ENCODE results near the gene IGFBPL1. TPM values are rescaled to one million over a fixed set of nuclear protein-coding genes. Genes with fewer than 3 reads are reported as not detected.
"Not testable (repeated sequence)": the region's sequence is repeated elsewhere in the genome, so short reads cannot be mapped to it uniquely, and the experiment has no call there.

The IGFBPL1 gene
- total RNA-seq, 1 experiment from 2014 or later: 37.9 TPM

GRCh38 chr9:38401994-38402393 lies 22.3 kb downstream of the IGFBPL1 start:
- no peak for DNase-seq
- H3K27me3 ChIP-seq (ENCODE audit: insufficient read depth, low read length): no peaks in the 10 kb centered on the region
- H3K4me2 ChIP-seq (ENCODE audit: insufficient read depth, insufficient read length, low read length): no peak overlapping the region
- H2BK15ac ChIP-seq (ENCODE audit: low read depth, low read length): no peak overlapping the region
- H3K79me1 ChIP-seq (ENCODE audit: insufficient read depth, low read depth, low read length, poor library complexity, severe bottlenecking): no peaks in the 10 kb centered on the region
- H4K20me1 ChIP-seq (ENCODE audit: control insufficient read depth, insufficient read depth, insufficient read length): no peaks in the 10 kb centered on the region
- no peak overlapping the region for H2AFZ ChIP-seq (ENCODE audit: low read length)
- Mint-ChIP-seq H3K27me3 (ENCODE audit: low read depth) (peaks cover 8% of the 10 kb centered on the region), H3K27ac (no peak overlapping the region), H3K4me3 (no peak overlapping the region), H3K4me1 (peaks cover 14 to 18% of the 10 kb centered on the region in 2 experiments), H3K9me3 (no peaks in the 10 kb centered on the region; a peak in 1 of 5 replicates), H3K36me3 (ENCODE audit: insufficient read depth in 1 of 3, low read depth in 3 of 3) (peaks cover 14 to 24% (median 24%) of the 10 kb centered on the region in 3 experiments; a peak in 6 of 7 replicates)
- no peak overlapping the region for H3T11ph ChIP-seq (ENCODE audit: low read length)
- no peak overlapping the region for H2AK5ac ChIP-seq (ENCODE audit: insufficient read length, low read length)
- no peak overlapping the region for H3K23ac ChIP-seq (ENCODE audit: insufficient read length, low read depth, low read length)
- no peak overlapping the region for H4K91ac ChIP-seq (ENCODE audit: insufficient read length, low read depth, low read length)
- WGBS (ENCODE audit: extremely low coverage, insufficient read length, low lambda C conversion rate): no CpG with 5 or more reads among the region's 6 CpGs
- H2BK5ac ChIP-seq (ENCODE audit: insufficient read length, low read length): no peak overlapping the region
- no peak overlapping the region for H3K14ac ChIP-seq (ENCODE audit: insufficient read depth, low read length)
- H3K23me2 ChIP-seq (ENCODE audit: insufficient read length, low read depth, low read length, poor library complexity, severe bottlenecking): no peaks in the 10 kb centered on the region
- H3K4me1 ChIP-seq (ENCODE audit: insufficient read depth, low read length): no peaks in the 10 kb centered on the region
- no peak overlapping the region for H2BK20ac ChIP-seq (ENCODE audit: low read depth, low read length, poor library complexity, severe bottlenecking)
- H3K9me3 ChIP-seq (ENCODE audit: control insufficient read depth, low read depth, low read length): no peaks in the 10 kb centered on the region
- no peak overlapping the region for H3K27ac ChIP-seq (ENCODE audit: insufficient read length, low read depth, low read length)
- no peak overlapping the region for H2BK120ac ChIP-seq (ENCODE audit: low read depth, low read length, poor library complexity, severe bottlenecking)
- no peak overlapping the region for H3K9ac ChIP-seq (ENCODE audit: extremely low read depth, insufficient read length, low read length)
- no peak overlapping the region for H3K56ac ChIP-seq (ENCODE audit: insufficient read length, low read depth, low read length)
- H2BK12ac ChIP-seq (ENCODE audit: insufficient read length, low read depth, low read length): no peak overlapping the region
- no peak overlapping the region for H3K4ac ChIP-seq (ENCODE audit: low read depth, low read length)
- H4K8ac ChIP-seq (replicated peaks; ENCODE audit: insufficient read length, low read depth, low read length): no peak overlapping the region
- no peak for TF ChIP-seq CTCF (conservative IDR thresholded peaks at IDR 0.05)
- H3K18ac ChIP-seq (ENCODE audit: insufficient read length, low read depth, low read length): no peak overlapping the region
- H3K79me2 ChIP-seq (ENCODE audit: insufficient read depth, low read length): no peaks in the 10 kb centered on the region
- H4K5ac ChIP-seq (ENCODE audit: insufficient read length, low read depth, low read length): no peak overlapping the region

GRCh38 chr9:38399191-38399590 lies 25.1 kb downstream of the IGFBPL1 start:
- not testable (repeated sequence) for H2BK15ac ChIP-seq (ENCODE audit: low read depth, low read length); H2AFZ ChIP-seq (ENCODE audit: low read length); H3K79me2 ChIP-seq (ENCODE audit: insufficient read depth, low read length); H2BK120ac ChIP-seq (ENCODE audit: low read depth, low read length, poor library complexity, severe bottlenecking); H3K4ac ChIP-seq (ENCODE audit: low read depth, low read length); DNase-seq; H4K91ac ChIP-seq (ENCODE audit: insufficient read length, low read depth, low read length); H2BK20ac ChIP-seq (ENCODE audit: low read depth, low read length, poor library complexity, severe bottlenecking); H3K14ac ChIP-seq (ENCODE audit: insufficient read depth, low read length); H3K79me1 ChIP-seq (ENCODE audit: insufficient read depth, low read depth, low read length, poor library complexity, severe bottlenecking); H3K9me3 ChIP-seq (ENCODE audit: control insufficient read depth, low read depth, low read length); H3K18ac ChIP-seq (ENCODE audit: insufficient read length, low read depth, low read length); H2BK5ac ChIP-seq (ENCODE audit: insufficient read length, low read length); H2BK12ac ChIP-seq (ENCODE audit: insufficient read length, low read depth, low read length); H3K27ac ChIP-seq (ENCODE audit: insufficient read length, low read depth, low read length); H3K27ac Mint-ChIP-seq; H3T11ph ChIP-seq (ENCODE audit: low read length); H4K8ac ChIP-seq (replicated peaks; ENCODE audit: insufficient read length, low read depth, low read length); H3K4me3 Mint-ChIP-seq; H3K4me2 ChIP-seq (ENCODE audit: insufficient read depth, insufficient read length, low read length); H3K23ac ChIP-seq (ENCODE audit: insufficient read length, low read depth, low read length); H3K23me2 ChIP-seq (ENCODE audit: insufficient read length, low read depth, low read length, poor library complexity, severe bottlenecking); H3K27me3 Mint-ChIP-seq (ENCODE audit: low read depth); H2AK5ac ChIP-seq (ENCODE audit: insufficient read length, low read length); H3K9me3 Mint-ChIP-seq; H3K56ac ChIP-seq (ENCODE audit: insufficient read length, low read depth, low read length); H3K4me1 ChIP-seq (ENCODE audit: insufficient read depth, low read length); H3K9ac ChIP-seq (ENCODE audit: extremely low read depth, insufficient read length, low read length); H4K5ac ChIP-seq (ENCODE audit: insufficient read length, low read depth, low read length); H3K27me3 ChIP-seq (ENCODE audit: insufficient read depth, low read length); H4K20me1 ChIP-seq (ENCODE audit: control insufficient read depth, insufficient read depth, insufficient read length)
- Mint-ChIP-seq H3K36me3 (ENCODE audit: insufficient read depth in 1 of 3, low read depth in 3 of 3) (peaks cover 40 to 52% (median 48%) of the 10 kb centered on the region in 3 experiments; a peak in 6 of 7 replicates), H3K4me1 (peaks cover 14 to 17% of the 10 kb centered on the region in 2 experiments)
- WGBS (ENCODE audit: extremely low coverage, insufficient read length, low lambda C conversion rate): no CpG with 5 or more reads among the region's 1 CpG
